HepG2 (cell line): ENCODE results near the gene EGR1. TPM values are rescaled to one million over a fixed set of nuclear protein-coding genes. Genes with fewer than 3 reads are reported as not detected.

Experiments
- BHLHE40 ChIP-seq: IDR thresholded peaks from 2 replicates; pipeline ENCODE4 v1.6.1; 2011; ENCODE audit warnings: low read length, improper control_type of control experiment
- EHMT2 ChIP-seq: fragments of 200-600 bp; sonication (generic); IDR thresholded peaks from 2 replicates; pipeline ENCODE4 v1.7.0; 2017; ENCODE audit warnings: antibody characterized with exemption, low read depth, low read length, borderline replicate concordance
- HIVEP1 ChIP-seq: sonication (generic); formaldehyde crosslinking; IDR thresholded peaks from 2 replicates; pipeline ENCODE4 v1.4.0; 2020; ENCODE audit warnings: mild to moderate bottlenecking, missing genetic modification reagents
- HMGA1 ChIP-seq: sonication (generic); formaldehyde crosslinking; conservative IDR thresholded peaks from 2 replicates; pipeline ENCODE4 v1.4.0; 2020; ENCODE audit warnings: missing genetic modification reagents
- HOXA7 ChIP-seq: sonication (generic); formaldehyde crosslinking; IDR thresholded peaks from 2 replicates; pipeline ENCODE4 v1.8.1; 2022; ENCODE audit warnings: mild to moderate bottlenecking, missing genetic modification reagents, moderate library complexity
- LCORL ChIP-seq, 2 experiments: fragments of 450-650 bp in 1 of 2; sonication (generic) in 1 of 2; formaldehyde crosslinking in 1 of 2; IDR thresholded peaks; 2 replicates each; pipeline versions ENCODE4 v1.5.0 to v1.6.1; 2017 to 2020; ENCODE audit warnings: antibody characterized with exemption in 1 of 2, missing genetic modification reagents in 1 of 2
- MEF2D ChIP-seq: sonication (generic); formaldehyde crosslinking; IDR thresholded peaks from 2 replicates; pipeline ENCODE4 v1.5.1; 2020; ENCODE audit warnings: mild to moderate bottlenecking, missing genetic modification reagents
- PITX1 ChIP-seq: sonication (generic); formaldehyde crosslinking; IDR thresholded peaks from 2 replicates; pipeline ENCODE4 v1.5.1; 2020; ENCODE audit warnings: mild to moderate bottlenecking, missing genetic modification reagents
- SMAD1 ChIP-seq: sonication (generic); formaldehyde crosslinking; IDR thresholded peaks from 2 replicates; pipeline ENCODE4 v1.4.0; 2020; ENCODE audit warnings: missing genetic modification reagents, low read depth, mild to moderate bottlenecking, borderline replicate concordance
- SP1 ChIP-seq, 2 experiments: fragments of 450-650 bp in 1 of 2; sonication (generic) in 1 of 2; formaldehyde crosslinking in 1 of 2; IDR thresholded peaks; 2 replicates each; pipeline versions ENCODE4 v1.4.0 to v1.6.1; 2016 to 2020; ENCODE audit warnings: missing genetic modification reagents in 1 of 2
- SP140L ChIP-seq: sonication (generic); formaldehyde crosslinking; IDR thresholded peaks from 2 replicates; pipeline ENCODE4 v1.4.0; 2020; ENCODE audit warnings: missing genetic modification reagents, borderline replicate concordance
- ZBTB20 ChIP-seq: sonication (generic); formaldehyde crosslinking; IDR thresholded peaks from 2 replicates; pipeline ENCODE4 v1.8.1; 2023; ENCODE audit warnings: missing genetic modification reagents, low read depth, mild to moderate bottlenecking, borderline replicate concordance
- ZNF468 ChIP-seq: sonication (generic); formaldehyde crosslinking; IDR thresholded peaks from 2 replicates; pipeline ENCODE4 v1.8.0; 2022; ENCODE audit warnings: mild to moderate bottlenecking, moderate library complexity, missing genetic modification reagents
- ZNF75D ChIP-seq: sonication (generic); formaldehyde crosslinking; IDR thresholded peaks from 2 replicates; pipeline ENCODE4 v1.8.1; 2023; ENCODE audit warnings: missing genetic modification reagents, mild to moderate bottlenecking, borderline replicate concordance
- ZNF841 ChIP-seq: sonication (generic); formaldehyde crosslinking; IDR thresholded peaks from 2 replicates; pipeline ENCODE4 v1.8.1; 2023; ENCODE audit warnings: missing genetic modification reagents, borderline replicate concordance
- polyA plus RNA-seq, 8 experiments: library from polyadenylated mRNA; depleted of rRNA in 3 of 8; stranded (reverse) in 7 of 8; unstranded in 1 of 8; fragments of >200 nt; fragmentation: Illumina TruSeq in 4 of 8; extraction: Trizol in 4 of 8; gene quantifications; 2 replicates each; pipeline versions ENCODE4 v1.2.1 to v1.2.3, GENCODE V29; 2011 to 2016; ENCODE audit warnings: low read depth in 4 of 8, missing spikeins in 1 of 8, mixed read lengths in 1 of 8; ENCODE audit not compliant: insufficient read depth in 1 of 8
- total RNA-seq, 5 experiments: library from RNA; depleted of rRNA; stranded (reverse); fragments of >200 nt; fragmentation: Illumina TruSeq; extraction: Trizol; gene quantifications; 2 replicates each; pipeline ENCODE4 v1.2.3, GENCODE V29; 2016; ENCODE audit warnings: low read depth in 1 of 5
- TF ChIP-seq, protein P1 (sequence below), 2 experiments: IDR thresholded peaks; 2 replicates each; pipeline ENCODE4 v1.6.1; 2011 to 2012; ENCODE audit warnings: low read length in 2 of 2, borderline replicate concordance in 1 of 2, low read depth in 1 of 2, mild to moderate bottlenecking in 1 of 2, moderate library complexity in 1 of 2
- TF ChIP-seq, protein P2 (sequence below): sonication (generic); formaldehyde crosslinking; IDR thresholded peaks from 2 replicates; pipeline ENCODE4 v1.5.0; 2020; ENCODE audit warnings: mild to moderate bottlenecking, low read depth, missing genetic modification reagents, borderline replicate concordance
- TF ChIP-seq, protein P3 (sequence below): IDR thresholded peaks from 2 replicates; pipeline ENCODE4 v1.6.1; 2016; ENCODE audit warnings: missing compliant biosample characterization, missing genetic modification reagents, borderline replicate concordance
- TF ChIP-seq, protein P4 (sequence below): sonication (generic); formaldehyde crosslinking; IDR thresholded peaks from 2 replicates; pipeline ENCODE4 v1.8.0; 2022; ENCODE audit warnings: mild to moderate bottlenecking, missing genetic modification reagents; ENCODE audit not compliant: insufficient replicate concordance
- TF ChIP-seq, protein P5 (sequence below): sonication (generic); formaldehyde crosslinking; IDR thresholded peaks from 2 replicates; pipeline ENCODE4 v1.8.1; 2023; ENCODE audit warnings: mild to moderate bottlenecking, missing genetic modification reagents

The EGR1 gene
- total and polyA plus RNA-seq, 2 of the 13 experiments (the other 11 are each of a cell fraction or from before 2014, with no cell fraction given): 4.1 to 4.5 TPM

DNA sequence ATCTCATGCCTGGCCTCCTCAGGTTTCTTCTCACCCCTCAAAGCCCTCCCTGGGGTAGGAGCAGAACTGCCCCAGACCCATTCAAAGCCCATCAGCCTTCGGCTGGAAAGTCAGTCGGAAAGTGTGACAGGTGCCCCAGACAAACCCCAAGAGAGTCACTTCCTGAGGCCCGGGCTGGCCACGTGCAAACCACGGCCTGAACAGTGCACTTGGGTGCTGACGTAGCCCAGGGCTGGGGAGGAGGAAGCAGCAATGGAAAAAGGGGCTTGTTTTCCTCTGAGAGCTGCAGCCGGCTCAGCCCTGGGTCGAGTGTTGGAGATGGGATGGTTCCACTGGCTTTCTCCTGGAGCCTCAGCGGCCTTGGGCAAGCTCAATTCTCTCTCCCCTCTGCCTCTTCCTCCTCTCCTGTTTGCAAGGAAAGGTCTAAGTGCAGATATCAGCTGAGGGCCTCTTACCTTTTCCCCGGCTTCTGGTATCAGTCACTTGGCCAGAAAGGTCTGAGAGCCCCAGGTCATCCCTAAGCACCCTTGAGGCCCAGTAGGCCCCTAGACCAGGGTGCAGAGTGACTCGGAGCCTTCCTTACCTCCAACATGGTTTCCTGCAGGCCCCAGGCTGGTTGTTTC, 5.9 kb upstream of the EGR1 start (continued):
- TF ChIP-seq, protein P1, sequence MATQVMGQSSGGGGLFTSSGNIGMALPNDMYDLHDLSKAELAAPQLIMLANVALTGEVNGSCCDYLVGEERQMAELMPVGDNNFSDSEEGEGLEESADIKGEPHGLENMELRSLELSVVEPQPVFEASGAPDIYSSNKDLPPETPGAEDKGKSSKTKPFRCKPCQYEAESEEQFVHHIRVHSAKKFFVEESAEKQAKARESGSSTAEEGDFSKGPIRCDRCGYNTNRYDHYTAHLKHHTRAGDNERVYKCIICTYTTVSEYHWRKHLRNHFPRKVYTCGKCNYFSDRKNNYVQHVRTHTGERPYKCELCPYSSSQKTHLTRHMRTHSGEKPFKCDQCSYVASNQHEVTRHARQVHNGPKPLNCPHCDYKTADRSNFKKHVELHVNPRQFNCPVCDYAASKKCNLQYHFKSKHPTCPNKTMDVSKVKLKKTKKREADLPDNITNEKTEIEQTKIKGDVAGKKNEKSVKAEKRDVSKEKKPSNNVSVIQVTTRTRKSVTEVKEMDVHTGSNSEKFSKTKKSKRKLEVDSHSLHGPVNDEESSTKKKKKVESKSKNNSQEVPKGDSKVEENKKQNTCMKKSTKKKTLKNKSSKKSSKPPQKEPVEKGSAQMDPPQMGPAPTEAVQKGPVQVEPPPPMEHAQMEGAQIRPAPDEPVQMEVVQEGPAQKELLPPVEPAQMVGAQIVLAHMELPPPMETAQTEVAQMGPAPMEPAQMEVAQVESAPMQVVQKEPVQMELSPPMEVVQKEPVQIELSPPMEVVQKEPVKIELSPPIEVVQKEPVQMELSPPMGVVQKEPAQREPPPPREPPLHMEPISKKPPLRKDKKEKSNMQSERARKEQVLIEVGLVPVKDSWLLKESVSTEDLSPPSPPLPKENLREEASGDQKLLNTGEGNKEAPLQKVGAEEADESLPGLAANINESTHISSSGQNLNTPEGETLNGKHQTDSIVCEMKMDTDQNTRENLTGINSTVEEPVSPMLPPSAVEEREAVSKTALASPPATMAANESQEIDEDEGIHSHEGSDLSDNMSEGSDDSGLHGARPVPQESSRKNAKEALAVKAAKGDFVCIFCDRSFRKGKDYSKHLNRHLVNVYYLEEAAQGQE (IDR thresholded peaks at IDR 0.05; ENCODE audit: borderline replicate concordance in 1 of 2, low read depth in 1 of 2, low read length in 2 of 2): no peak
- TF ChIP-seq LCORL (IDR thresholded peaks at IDR 0.05) (no peak), LCORL (CRISPR knock-in tag; IDR thresholded peaks at IDR 0.05) (peak; percentile 51; the same call in 1 of the 2 replicates), SP140L (CRISPR knock-in tag) (no peak), HIVEP1 (CRISPR knock-in tag) (no peak; the same call in 1 of the 2 replicates), BHLHE40 (peak; percentile 49; the same call in 1 of the 2 replicates), ZNF841 (CRISPR knock-in tag) (no peak), ZNF75D (CRISPR knock-in tag) (no peak), ZNF468 (CRISPR knock-in tag) (no peak), HMGA1 (no peak), SMAD1 (CRISPR knock-in tag) (no peak), EHMT2 (no peak), MEF2D (CRISPR knock-in tag) (peak; percentile 86; the same call in 1 of the 2 replicates), ZBTB20 (no peak; the same call in 1 of the 2 replicates), PITX1 (CRISPR knock-in tag) (peak; percentile 38; the same call in 1 of the 2 replicates), HOXA7 (no peak), SP1 (IDR thresholded peaks at IDR 0.05) (no peak), SP1 (CRISPR knock-in tag; IDR thresholded peaks at IDR 0.05) (no peak)
- TF ChIP-seq, protein P2, sequence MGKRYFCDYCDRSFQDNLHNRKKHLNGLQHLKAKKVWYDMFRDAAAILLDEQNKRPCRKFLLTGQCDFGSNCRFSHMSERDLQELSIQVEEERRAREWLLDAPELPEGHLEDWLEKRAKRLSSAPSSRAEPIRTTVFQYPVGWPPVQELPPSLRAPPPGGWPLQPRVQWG: no peak
- TF ChIP-seq, protein P3, sequence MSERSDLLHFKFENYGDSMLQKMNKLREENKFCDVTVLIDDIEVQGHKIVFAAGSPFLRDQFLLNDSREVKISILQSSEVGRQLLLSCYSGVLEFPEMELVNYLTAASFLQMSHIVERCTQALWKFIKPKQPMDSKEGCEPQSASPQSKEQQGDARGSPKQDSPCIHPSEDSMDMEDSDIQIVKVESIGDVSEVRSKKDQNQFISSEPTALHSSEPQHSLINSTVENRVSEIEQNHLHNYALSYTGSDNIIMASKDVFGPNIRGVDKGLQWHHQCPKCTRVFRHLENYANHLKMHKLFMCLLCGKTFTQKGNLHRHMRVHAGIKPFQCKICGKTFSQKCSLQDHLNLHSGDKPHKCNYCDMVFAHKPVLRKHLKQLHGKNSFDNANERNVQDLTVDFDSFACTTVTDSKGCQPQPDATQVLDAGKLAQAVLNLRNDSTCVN: peak; percentile 70; the same call in 1 of the 2 replicates
- TF ChIP-seq, protein P4, sequence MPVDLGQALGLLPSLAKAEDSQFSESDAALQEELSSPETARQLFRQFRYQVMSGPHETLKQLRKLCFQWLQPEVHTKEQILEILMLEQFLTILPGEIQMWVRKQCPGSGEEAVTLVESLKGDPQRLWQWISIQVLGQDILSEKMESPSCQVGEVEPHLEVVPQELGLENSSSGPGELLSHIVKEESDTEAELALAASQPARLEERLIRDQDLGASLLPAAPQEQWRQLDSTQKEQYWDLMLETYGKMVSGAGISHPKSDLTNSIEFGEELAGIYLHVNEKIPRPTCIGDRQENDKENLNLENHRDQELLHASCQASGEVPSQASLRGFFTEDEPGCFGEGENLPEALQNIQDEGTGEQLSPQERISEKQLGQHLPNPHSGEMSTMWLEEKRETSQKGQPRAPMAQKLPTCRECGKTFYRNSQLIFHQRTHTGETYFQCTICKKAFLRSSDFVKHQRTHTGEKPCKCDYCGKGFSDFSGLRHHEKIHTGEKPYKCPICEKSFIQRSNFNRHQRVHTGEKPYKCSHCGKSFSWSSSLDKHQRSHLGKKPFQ (CRISPR knock-in tag): no peak
- TF ChIP-seq, protein P5, sequence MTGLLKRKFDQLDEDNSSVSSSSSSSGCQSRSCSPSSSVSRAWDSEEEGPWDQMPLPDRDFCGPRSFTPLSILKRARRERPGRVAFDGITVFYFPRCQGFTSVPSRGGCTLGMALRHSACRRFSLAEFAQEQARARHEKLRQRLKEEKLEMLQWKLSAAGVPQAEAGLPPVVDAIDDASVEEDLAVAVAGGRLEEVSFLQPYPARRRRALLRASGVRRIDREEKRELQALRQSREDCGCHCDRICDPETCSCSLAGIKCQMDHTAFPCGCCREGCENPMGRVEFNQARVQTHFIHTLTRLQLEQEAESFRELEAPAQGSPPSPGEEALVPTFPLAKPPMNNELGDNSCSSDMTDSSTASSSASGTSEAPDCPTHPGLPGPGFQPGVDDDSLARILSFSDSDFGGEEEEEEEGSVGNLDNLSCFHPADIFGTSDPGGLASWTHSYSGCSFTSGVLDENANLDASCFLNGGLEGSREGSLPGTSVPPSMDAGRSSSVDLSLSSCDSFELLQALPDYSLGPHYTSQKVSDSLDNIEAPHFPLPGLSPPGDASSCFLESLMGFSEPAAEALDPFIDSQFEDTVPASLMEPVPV (CRISPR knock-in tag): no peak
